ENCODE measurements around the gene HARBI1. TPM values are rescaled to one million over a fixed set of nuclear protein-coding genes. Genes with fewer than 3 reads are reported as not detected.

The HARBI1 gene
- total and polyA plus RNA-seq, 2 donors (not counting 3 experiments of a cell fraction or from before 2014, with no cell fraction given), result 2.7 to 4.7 TPM

GRCh38 chr11:46637546-46637945 is 20.5 kb upstream of the HARBI1 start:
- ChIA-PET CTCF (interaction anchor here (1.2 to 1.5 kb wide), 2 partner anchors 12 to 19 kb away, joined by 3 to 5 read pairs; no protein-coding TSS in a partner anchor), POLR2A (no interaction called here)
- Histone ChIP-seq H4K20me1 (replicated peaks; ENCODE audit: control insufficient read depth, extremely low read depth, insufficient read depth, low read length) (no peaks in the 10 kb centered on the region), H3K4me2 (ENCODE audit: insufficient read depth, low read length) (no peak overlapping the region), H2AFZ (ENCODE audit: low read depth, low read length) (no peak overlapping the region), H3K36me3 (ENCODE audit: control insufficient read depth in 2 of 2, extremely low read depth in 1 of 2, insufficient read depth in 2 of 2, low read length in 2 of 2) (peaks cover 0 to 1% of the 10 kb centered on the region in 2 experiments), H3K27me3 (ENCODE audit: control insufficient read depth in 2 of 2, insufficient read depth in 2 of 2, low read length in 2 of 2) (no peaks in the 10 kb centered on the region), H3K79me2 (ENCODE audit: control insufficient read depth, insufficient read depth, low read length) (no peaks in the 10 kb centered on the region), H3K27ac (ENCODE audit: insufficient read depth, low read depth, low read length) (no peak overlapping the region), H3K9ac (replicated peaks; ENCODE audit: extremely low read depth, insufficient read depth, low read length) (no peak overlapping the region), H3K9me1 (replicated peaks; ENCODE audit: control insufficient read depth, extremely low read depth, insufficient read depth, low read length) (no peaks in the 10 kb centered on the region), H3K4me1 (ENCODE audit: control insufficient read depth, extremely low read depth, insufficient read depth, low read length) (no peaks in the 10 kb centered on the region), H3K9me3 (replicated peaks; ENCODE audit: control insufficient read depth, insufficient read depth, low read length) (no peaks in the 10 kb centered on the region), H3K4me3 (replicated peaks in 1 of 3; ENCODE audit: insufficient read depth in 1 of 3, low read depth in 1 of 3, low read length in 3 of 3) (no peak overlapping the region)
- DNase-seq (ENCODE audit: low read depth, low spot score) (no peak), FAIRE-seq (no peak)
- dilution Hi-C loops (cut with MboI; ENCODE audit: extremely low pct_ligation_motif_present, low sequenced_read_pairs) (no loop called here), intact Hi-C loops (cut with micrococcal nuclease) (no loop called here)
- no TSS peak for BruUV-seq (replicated peaks)
- TF ChIP-seq MYC (IDR thresholded peaks at IDR 0.05; ENCODE audit: low read depth, low read length), result no peak
- TF ChIP-seq EZH2 (IDR thresholded peaks at IDR 0.05; ENCODE audit: borderline replicate concordance, low read depth, low read length, severe bottlenecking), result no peak
- no peak for TF ChIP-seq GATA2 (IDR thresholded peaks at IDR 0.05; ENCODE audit: insufficient read depth, insufficient read length, low read depth, low read length)
- no peak for TF ChIP-seq MAX (IDR thresholded peaks at IDR 0.05; ENCODE audit: insufficient read depth, insufficient read length)
- TF ChIP-seq, protein P1, sequence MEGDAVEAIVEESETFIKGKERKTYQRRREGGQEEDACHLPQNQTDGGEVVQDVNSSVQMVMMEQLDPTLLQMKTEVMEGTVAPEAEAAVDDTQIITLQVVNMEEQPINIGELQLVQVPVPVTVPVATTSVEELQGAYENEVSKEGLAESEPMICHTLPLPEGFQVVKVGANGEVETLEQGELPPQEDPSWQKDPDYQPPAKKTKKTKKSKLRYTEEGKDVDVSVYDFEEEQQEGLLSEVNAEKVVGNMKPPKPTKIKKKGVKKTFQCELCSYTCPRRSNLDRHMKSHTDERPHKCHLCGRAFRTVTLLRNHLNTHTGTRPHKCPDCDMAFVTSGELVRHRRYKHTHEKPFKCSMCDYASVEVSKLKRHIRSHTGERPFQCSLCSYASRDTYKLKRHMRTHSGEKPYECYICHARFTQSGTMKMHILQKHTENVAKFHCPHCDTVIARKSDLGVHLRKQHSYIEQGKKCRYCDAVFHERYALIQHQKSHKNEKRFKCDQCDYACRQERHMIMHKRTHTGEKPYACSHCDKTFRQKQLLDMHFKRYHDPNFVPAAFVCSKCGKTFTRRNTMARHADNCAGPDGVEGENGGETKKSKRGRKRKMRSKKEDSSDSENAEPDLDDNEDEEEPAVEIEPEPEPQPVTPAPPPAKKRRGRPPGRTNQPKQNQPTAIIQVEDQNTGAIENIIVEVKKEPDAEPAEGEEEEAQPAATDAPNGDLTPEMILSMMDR (IDR thresholded peaks at IDR 0.05; ENCODE audit: extremely low read depth in 1 of 2, insufficient read depth in 1 of 2, low read depth in 1 of 2, low read length in 2 of 2), result no peak
- TF ChIP-seq POLR2AphosphoS5 (IDR thresholded peaks at IDR 0.05; ENCODE audit: insufficient read depth, low read depth, low read length), result no peak
- no peak for TF ChIP-seq JUN (IDR thresholded peaks at IDR 0.05; ENCODE audit: borderline replicate concordance, insufficient read depth, insufficient read length, low read depth)
- TF ChIP-seq POLR2A (IDR thresholded peaks at IDR 0.05; ENCODE audit: low read depth, low read length), result no peak
- no peak for TF ChIP-seq FOS (IDR thresholded peaks at IDR 0.05; ENCODE audit: borderline replicate concordance, insufficient read depth, low read length)
